ENCODE results near the gene ATP9B. TPM values are rescaled to one million over a fixed set of nuclear protein-coding genes. Genes with fewer than 3 reads are reported as not detected.

ATP9B gene
- total RNA-seq, 1 experiment from 2014 or later: 25.5 TPM

GRCh38 chr18:79379931-79380815 lies 311.0 kb downstream of the ATP9B start:
- intact Hi-C loops (cut with micrococcal nuclease): loop anchor here (5.0 kb wide), 1 partner anchor 393 kb away; no protein-coding TSS in a partner anchor
- no peak for TF ChIP-seq CTCF (IDR thresholded peaks at IDR 0.05; ENCODE audit: unreplicated experiment)
- DNase-seq (ENCODE audit: unreplicated experiment): no peak
- no peak overlapping the region for H3K27ac Mint-ChIP-seq (ENCODE audit: low read depth, unreplicated experiment)
- H3K4me1 Mint-ChIP-seq (ENCODE audit: insufficient read depth, unreplicated experiment): no peaks in the 10 kb centered on the region
- H3K36me3 Mint-ChIP-seq (ENCODE audit: insufficient read depth, unreplicated experiment): peaks cover 31% of the 10 kb centered on the region
- CTCF ChIA-PET: interaction anchor here (0.5 to 4.6 kb wide), 35 partner anchors 8 to 1828 kb away, joined by 3 to 65 read pairs (median 3); partner anchors contain the start of gene NFATC1
- H3K9me3 Mint-ChIP-seq (ENCODE audit: unreplicated experiment): no peaks in the 10 kb centered on the region
- POLR2A ChIA-PET: no interaction called here
- no peak overlapping the region for H3K4me3 Mint-ChIP-seq (ENCODE audit: unreplicated experiment)
- no peaks in the 10 kb centered on the region for H3K27me3 Mint-ChIP-seq (ENCODE audit: insufficient read depth, unreplicated experiment)
- BruUV-seq (replicated peaks): no TSS peak

- Mint-ChIP-seq H3K4me3 (ENCODE audit: unreplicated experiment) (no peak overlapping the region), H3K4me1 (ENCODE audit: insufficient read depth, unreplicated experiment) (no peaks in the 10 kb centered on the region), H3K36me3 (ENCODE audit: insufficient read depth, unreplicated experiment) (peaks cover 31% of the 10 kb centered on the region), H3K27me3 (ENCODE audit: insufficient read depth, unreplicated experiment) (no peaks in the 10 kb centered on the region), H3K27ac (ENCODE audit: low read depth, unreplicated experiment) (no peak overlapping the region), H3K9me3 (ENCODE audit: unreplicated experiment) (no peaks in the 10 kb centered on the region)
- no TSS peak for BruUV-seq (replicated peaks)
- DNase-seq (ENCODE audit: unreplicated experiment): peak; percentile 54
- intact Hi-C loops (cut with micrococcal nuclease): loop anchor here (1.0 kb wide), 1 partner anchor 263 kb away; no protein-coding TSS in a partner anchor
- ChIA-PET POLR2A (no interaction called here), CTCF (interaction anchor here (0.5 to 4.6 kb wide), 26 partner anchors 9 to 1951 kb away, joined by 3 to 65 read pairs (median 4); no protein-coding TSS in a partner anchor)
- TF ChIP-seq CTCF (IDR thresholded peaks at IDR 0.05; ENCODE audit: unreplicated experiment): peak; percentile 89
Observed at GRCh38 chr18:79380816-79381806, 311.9 kb downstream of the ATP9B start.

GRCh38 chr18:79381811-79382311 lies 312.7 kb downstream of the ATP9B start:
- H3K27me3 Mint-ChIP-seq (ENCODE audit: insufficient read depth, unreplicated experiment): no peaks in the 10 kb centered on the region
- no TSS peak for BruUV-seq (replicated peaks)
- H3K4me3 Mint-ChIP-seq (ENCODE audit: unreplicated experiment): no peak overlapping the region
- intact Hi-C loops (cut with micrococcal nuclease): loop anchor here (1.0 kb wide), 1 partner anchor 262 kb away; no protein-coding TSS in a partner anchor
- no peaks in the 10 kb centered on the region for H3K9me3 Mint-ChIP-seq (ENCODE audit: unreplicated experiment)
- peaks cover 31% of the 10 kb centered on the region for H3K36me3 Mint-ChIP-seq (ENCODE audit: insufficient read depth, unreplicated experiment)
- H3K27ac Mint-ChIP-seq (ENCODE audit: low read depth, unreplicated experiment): no peak overlapping the region
- TF ChIP-seq CTCF (IDR thresholded peaks at IDR 0.05; ENCODE audit: unreplicated experiment): no peak
- POLR2A ChIA-PET: no interaction called here
- DNase-seq (ENCODE audit: unreplicated experiment): no peak
- H3K4me1 Mint-ChIP-seq (ENCODE audit: insufficient read depth, unreplicated experiment): no peaks in the 10 kb centered on the region
- CTCF ChIA-PET: interaction anchor here (0.5 to 4.6 kb wide), 13 partner anchors 9 to 1952 kb away, joined by 3 to 65 read pairs (median 5); no protein-coding TSS in a partner anchor
